Panc1 (cell line): Measurements from ENCODE around the gene ZC3H8. TPM values are rescaled to one million over a fixed set of nuclear protein-coding genes. Genes with fewer than 3 reads are reported as not detected.

Experiments used
- ATAC-seq: fragments of 200-7000 bp; cut with Tn5 transposase; 2 replicates; pipeline ENCODE4 v1.9.1; 2020; ENCODE audit warnings: mild to moderate bottlenecking, moderate library complexity
- BruUV-seq: library from RNA; stranded (reverse); fragments of 400-500 nt; replicated peaks from 2 replicates; lab custom pipeline; 2021; lab: Mats Ljungman, UMichigan
- CTCF ChIA-PET: fragments of 300-600 bp; sonication (Branson Sonifier 250); formaldehyde crosslinking; loops from one replicate; lab custom pipeline; 2022; ENCODE audit warnings: antibody characterized with exemption; lab: Charles Lee
- POLR2A ChIA-PET: fragments of 300-600 bp; sonication (Branson Sonifier 250); formaldehyde crosslinking; loops from one replicate; lab custom pipeline; 2022; ENCODE audit warnings: antibody characterized with exemption; lab: Charles Lee
- DNase-seq: peaks from one replicate; pipeline ENCODE4 v3.0.0-alpha.2; 2010; ENCODE audit warnings: low read depth, low spot score
- H3K27ac ChIP-seq: 2 replicates; pipeline ENCODE4 v1.5.1; 2011; ENCODE audit warnings: mild to moderate bottlenecking, low read length, inconsistent platforms
- H3K27me3 ChIP-seq: fragments of 200-500 bp; sonication (Bioruptor generic); 2 replicates; pipeline ENCODE4 v1.6.0; 2014; ENCODE audit warnings: low read length, inconsistent platforms; ENCODE audit not compliant: control insufficient read depth, insufficient read depth
- H3K36me3 ChIP-seq: fragments of 200-500 bp; sonication (Bioruptor generic); 2 replicates; pipeline ENCODE4 v1.5.1; 2014; ENCODE audit warnings: inconsistent platforms, mild to moderate bottlenecking, low read length, moderate library complexity; ENCODE audit not compliant: control insufficient read depth, insufficient read depth
- H3K4me1 ChIP-seq: 2 replicates; pipeline ENCODE4 v1.5.1; 2011; ENCODE audit warnings: inconsistent platforms, mild to moderate bottlenecking, low read length, moderate library complexity; ENCODE audit not compliant: control insufficient read depth, insufficient read depth
- H3K4me3 ChIP-seq, 2 experiments: 2 replicates each; pipeline ENCODE4 v1.5.1; 2011 to 2012; ENCODE audit warnings: low read depth in 2 of 2, low read length in 2 of 2, mild to moderate bottlenecking in 2 of 2, inconsistent platforms in 1 of 2, moderate library complexity in 1 of 2
- H3K9me3 ChIP-seq: fragments of 200-500 bp; sonication (Bioruptor generic); 2 replicates; pipeline ENCODE4 v1.5.1; 2014; ENCODE audit warnings: low read depth, mild to moderate bottlenecking, inconsistent platforms, low read length, moderate library complexity; ENCODE audit not compliant: control insufficient read depth, insufficient read depth
- POLR2AphosphoS5 ChIP-seq: IDR thresholded peaks from 2 replicates; pipeline ENCODE4 v1.6.1; 2012; ENCODE audit warnings: mild to moderate bottlenecking, low read depth, low read length, moderate library complexity
- SIN3A ChIP-seq: IDR thresholded peaks from 2 replicates; pipeline ENCODE4 v1.6.1; 2012; ENCODE audit warnings: low read depth, mild to moderate bottlenecking, low read length, moderate library complexity, borderline replicate concordance; ENCODE audit not compliant: insufficient read depth
- TCF7L2 ChIP-seq: IDR thresholded peaks from 2 replicates; pipeline ENCODE4 v1.6.1; 2011; ENCODE audit warnings: mild to moderate bottlenecking, low read depth, low read length, inconsistent platforms
- in situ Hi-C: cut with HindIII; loops from 2 replicates; pipeline ENCODE4 v1.10.0; 2016; ENCODE audit warnings: low sequenced_read_pairs, low pct_unique_long_range_greater_than_20kb
- intact Hi-C: fragments of 100-400 bp; cut with micrococcal nuclease; formaldehyde crosslinking; loops from one replicate; pipeline ENCODE4 v1.10.0; 2022; ENCODE audit not compliant: unreplicated experiment
- total RNA-seq: library from RNA; stranded (reverse); gene quantifications from one replicate; pipeline ENCODE4 v1.2.1, GENCODE V29; 2021; ENCODE audit not compliant: unreplicated experiment
- TF ChIP-seq, protein P1 (sequence below): fragments of 450-650 bp; IDR thresholded peaks from 2 replicates; pipeline ENCODE4 v1.5.1; 2017; ENCODE audit warnings: mild to moderate bottlenecking
- TF ChIP-seq, protein P2 (sequence below), 2 experiments: IDR thresholded peaks; 2 replicates each; pipeline ENCODE4 v1.6.1; 2011 to 2012; ENCODE audit warnings: low read depth in 2 of 2, control low read depth in 1 of 2, low read length in 1 of 2, mild to moderate bottlenecking in 1 of 2, moderate library complexity in 1 of 2; ENCODE audit not compliant: insufficient read depth in 1 of 2

Gene ZC3H8
- total RNA-seq, 1 experiment from 2014 or later, result 4.4 TPM

DNA sequence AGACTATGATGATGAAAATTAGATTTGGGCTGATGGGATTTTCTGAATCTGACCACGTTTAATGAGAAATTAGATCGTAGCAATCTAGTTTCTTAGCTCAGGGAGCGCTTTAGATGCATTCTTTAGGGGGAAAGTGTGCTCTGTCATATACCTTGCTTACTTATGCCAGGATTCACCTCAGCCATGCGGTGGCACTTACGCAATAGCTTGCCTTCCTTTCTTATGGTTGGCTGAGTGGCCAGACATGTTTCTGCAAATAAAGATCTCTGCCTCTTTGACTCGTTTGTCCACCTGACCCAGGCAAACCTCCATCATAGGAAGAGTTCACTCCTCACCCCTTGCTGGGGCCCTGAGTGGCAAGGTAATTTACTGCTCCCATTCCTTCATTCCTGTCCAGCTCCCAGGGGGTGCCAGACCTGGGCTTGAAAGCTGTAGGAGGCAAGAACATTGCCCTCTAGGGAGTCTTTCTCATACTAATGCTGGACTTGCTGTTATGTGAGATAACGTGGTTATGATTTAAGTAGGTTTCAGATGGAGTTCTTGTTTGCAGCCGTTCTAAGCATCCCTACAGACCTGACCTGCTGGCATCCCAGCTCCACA lies 59.6 kb downstream of the ZC3H8 start:
- in situ Hi-C loops (no loop called here), intact Hi-C loops (no loop called here)
- CTCF ChIA-PET, result no interaction called here
- DNase-seq, result no peak
- Histone ChIP-seq H3K36me3 (no peaks in the 10 kb centered on the region), H3K9me3 (no peaks in the 10 kb centered on the region), H3K4me3 (no peak overlapping the region), H3K4me1 (no peaks in the 10 kb centered on the region), H3K27ac (no peak overlapping the region), H3K27me3 (no peaks in the 10 kb centered on the region; the same call in 1 of the 2 replicates)
- no TSS peak for BruUV-seq
- TF ChIP-seq SIN3A, result no peak
- no peak for TF ChIP-seq POLR2AphosphoS5
- TF ChIP-seq, protein P1, sequence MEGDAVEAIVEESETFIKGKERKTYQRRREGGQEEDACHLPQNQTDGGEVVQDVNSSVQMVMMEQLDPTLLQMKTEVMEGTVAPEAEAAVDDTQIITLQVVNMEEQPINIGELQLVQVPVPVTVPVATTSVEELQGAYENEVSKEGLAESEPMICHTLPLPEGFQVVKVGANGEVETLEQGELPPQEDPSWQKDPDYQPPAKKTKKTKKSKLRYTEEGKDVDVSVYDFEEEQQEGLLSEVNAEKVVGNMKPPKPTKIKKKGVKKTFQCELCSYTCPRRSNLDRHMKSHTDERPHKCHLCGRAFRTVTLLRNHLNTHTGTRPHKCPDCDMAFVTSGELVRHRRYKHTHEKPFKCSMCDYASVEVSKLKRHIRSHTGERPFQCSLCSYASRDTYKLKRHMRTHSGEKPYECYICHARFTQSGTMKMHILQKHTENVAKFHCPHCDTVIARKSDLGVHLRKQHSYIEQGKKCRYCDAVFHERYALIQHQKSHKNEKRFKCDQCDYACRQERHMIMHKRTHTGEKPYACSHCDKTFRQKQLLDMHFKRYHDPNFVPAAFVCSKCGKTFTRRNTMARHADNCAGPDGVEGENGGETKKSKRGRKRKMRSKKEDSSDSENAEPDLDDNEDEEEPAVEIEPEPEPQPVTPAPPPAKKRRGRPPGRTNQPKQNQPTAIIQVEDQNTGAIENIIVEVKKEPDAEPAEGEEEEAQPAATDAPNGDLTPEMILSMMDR, result no peak
- TF ChIP-seq, protein P2, sequence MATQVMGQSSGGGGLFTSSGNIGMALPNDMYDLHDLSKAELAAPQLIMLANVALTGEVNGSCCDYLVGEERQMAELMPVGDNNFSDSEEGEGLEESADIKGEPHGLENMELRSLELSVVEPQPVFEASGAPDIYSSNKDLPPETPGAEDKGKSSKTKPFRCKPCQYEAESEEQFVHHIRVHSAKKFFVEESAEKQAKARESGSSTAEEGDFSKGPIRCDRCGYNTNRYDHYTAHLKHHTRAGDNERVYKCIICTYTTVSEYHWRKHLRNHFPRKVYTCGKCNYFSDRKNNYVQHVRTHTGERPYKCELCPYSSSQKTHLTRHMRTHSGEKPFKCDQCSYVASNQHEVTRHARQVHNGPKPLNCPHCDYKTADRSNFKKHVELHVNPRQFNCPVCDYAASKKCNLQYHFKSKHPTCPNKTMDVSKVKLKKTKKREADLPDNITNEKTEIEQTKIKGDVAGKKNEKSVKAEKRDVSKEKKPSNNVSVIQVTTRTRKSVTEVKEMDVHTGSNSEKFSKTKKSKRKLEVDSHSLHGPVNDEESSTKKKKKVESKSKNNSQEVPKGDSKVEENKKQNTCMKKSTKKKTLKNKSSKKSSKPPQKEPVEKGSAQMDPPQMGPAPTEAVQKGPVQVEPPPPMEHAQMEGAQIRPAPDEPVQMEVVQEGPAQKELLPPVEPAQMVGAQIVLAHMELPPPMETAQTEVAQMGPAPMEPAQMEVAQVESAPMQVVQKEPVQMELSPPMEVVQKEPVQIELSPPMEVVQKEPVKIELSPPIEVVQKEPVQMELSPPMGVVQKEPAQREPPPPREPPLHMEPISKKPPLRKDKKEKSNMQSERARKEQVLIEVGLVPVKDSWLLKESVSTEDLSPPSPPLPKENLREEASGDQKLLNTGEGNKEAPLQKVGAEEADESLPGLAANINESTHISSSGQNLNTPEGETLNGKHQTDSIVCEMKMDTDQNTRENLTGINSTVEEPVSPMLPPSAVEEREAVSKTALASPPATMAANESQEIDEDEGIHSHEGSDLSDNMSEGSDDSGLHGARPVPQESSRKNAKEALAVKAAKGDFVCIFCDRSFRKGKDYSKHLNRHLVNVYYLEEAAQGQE (IDR thresholded peaks at IDR 0.05; ENCODE audit: insufficient read depth in 1 of 2, low read depth in 2 of 2, low read length in 1 of 2), result no peak
- ATAC-seq, result no peak
- POLR2A ChIA-PET, result no interaction called here

DNA sequence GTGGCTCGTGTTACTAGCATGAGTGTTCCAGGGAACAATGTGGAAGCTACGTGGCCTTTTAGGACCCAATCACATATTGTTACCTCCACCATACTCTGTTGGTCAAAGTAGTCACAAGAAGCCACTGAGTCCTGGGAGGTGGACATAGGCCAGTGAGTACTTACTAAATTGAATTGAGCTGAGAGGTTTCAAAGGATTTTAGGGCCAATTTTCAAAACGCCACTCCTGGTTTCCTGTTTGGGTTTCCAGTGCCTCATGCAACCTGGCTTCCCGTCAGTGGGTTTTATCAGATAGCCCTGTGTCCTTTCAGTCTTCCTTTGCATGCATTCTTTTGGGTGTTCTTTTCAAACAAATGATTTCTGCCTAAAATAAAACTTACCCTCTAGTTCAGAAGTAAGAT lies 60.4 kb downstream of the ZC3H8 start:
- in situ Hi-C loops (no loop called here), intact Hi-C loops (no loop called here)
- Histone ChIP-seq H3K27me3 (no peaks in the 10 kb centered on the region; the same call in 1 of the 2 replicates), H3K9me3 (no peaks in the 10 kb centered on the region), H3K4me3 (no peak overlapping the region), H3K4me1 (no peaks in the 10 kb centered on the region), H3K36me3 (no peaks in the 10 kb centered on the region), H3K27ac (no peak overlapping the region)
- ATAC-seq (no peak), DNase-seq (no peak)
- ChIA-PET CTCF (no interaction called here), POLR2A (no interaction called here)
- TF ChIP-seq, protein P2 (IDR thresholded peaks at IDR 0.05; ENCODE audit: insufficient read depth in 1 of 2, low read depth in 2 of 2, low read length in 1 of 2), result no peak
- no peak for TF ChIP-seq SIN3A
- no peak for TF ChIP-seq POLR2AphosphoS5
- TF ChIP-seq, protein P1, result no peak
- TF ChIP-seq TCF7L2, result no peak
- no TSS peak for BruUV-seq
